Activated T-cell treated with anti-CD3 and anti-CD28 coated beads for 4 hours (primary cell): Measurements from ENCODE around the gene AVL9.

Experiments used
- DNase-seq: peaks from one replicate; pipeline ENCODE4 v3.0.0-alpha.2; 2020

AVL9 gene

GRCh38 chr7:32535162-32535702 lies 39.9 kb downstream of the AVL9 start:
- no peak for DNase-seq

DNA sequence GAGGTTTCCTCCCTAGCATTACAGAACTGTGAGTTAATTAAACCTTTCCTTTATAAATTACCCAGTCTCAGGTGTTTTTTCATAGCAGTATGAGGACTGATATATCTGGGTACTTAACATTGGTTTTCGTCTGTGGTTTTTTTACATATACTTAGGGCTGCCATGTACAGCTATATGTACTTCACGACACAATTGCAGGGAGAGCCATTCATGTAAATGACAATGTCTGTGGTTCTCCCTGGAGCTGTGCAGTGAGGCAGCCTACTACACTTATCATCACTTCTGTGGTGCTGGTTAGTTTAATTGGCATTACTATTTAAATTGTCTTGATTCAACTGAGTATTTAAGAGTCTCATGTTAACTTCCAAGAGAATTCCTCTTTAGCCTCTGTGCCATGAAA lies 40.7 kb downstream of the AVL9 start:
- DNase-seq = no peak

- DNase-seq = no peak
These were observed 41.3 kb downstream of the AVL9 start for GRCh38 chr7:32536585-32536984.

GRCh38 chr7:32537760-32538159 lies 42.5 kb downstream of the AVL9 start:
- DNase-seq = no peak

DNA sequence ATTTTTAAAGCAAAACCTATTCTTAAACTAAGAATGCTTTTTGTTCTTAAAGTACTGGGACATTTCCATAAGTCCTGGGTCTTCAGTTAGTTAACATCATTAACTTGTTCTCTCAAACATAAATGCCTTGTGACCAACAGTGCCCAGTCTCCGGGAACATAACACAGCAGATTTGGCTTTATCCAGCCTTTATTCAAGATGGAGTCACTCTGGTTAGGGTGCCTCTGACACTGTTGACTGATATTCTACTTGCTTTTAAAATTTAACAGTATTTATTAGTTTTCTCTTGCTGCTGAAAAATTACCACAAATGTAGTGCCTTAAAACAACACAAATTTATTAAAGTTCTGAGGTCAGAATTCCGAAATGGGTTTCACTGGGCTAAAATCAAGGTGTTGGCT lies 44.1 kb downstream of the AVL9 start:
- DNase-seq = no peak

DNA sequence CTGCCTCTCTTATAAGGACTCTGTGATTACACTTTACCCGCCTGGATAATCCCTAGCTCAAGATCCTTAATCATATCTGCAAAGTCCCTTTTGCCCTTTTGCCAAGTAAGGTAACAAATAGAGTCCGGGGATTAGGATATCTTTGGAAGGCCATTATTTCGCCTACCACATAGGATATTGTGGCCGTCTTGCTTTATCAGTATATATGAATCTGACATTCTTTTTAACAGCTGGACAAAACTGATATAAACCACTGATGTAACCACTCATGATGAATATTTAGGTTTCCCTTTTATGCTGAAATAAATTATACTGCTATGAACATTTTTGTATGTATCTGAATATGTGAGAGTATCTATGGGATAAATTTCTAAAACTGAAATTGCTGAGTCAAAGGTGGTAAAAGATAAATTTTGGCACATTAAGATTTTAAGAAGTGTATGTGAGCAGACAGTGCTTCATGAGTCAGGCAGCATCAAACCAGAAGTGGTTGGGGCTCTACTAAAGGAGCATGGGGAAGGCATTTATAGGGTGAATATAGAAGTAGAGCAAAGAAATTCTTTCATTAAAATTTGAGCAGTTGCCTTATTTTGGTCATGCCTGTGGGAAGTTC lies 44.7 kb downstream of the AVL9 start:
- DNase-seq = no peak

DNA sequence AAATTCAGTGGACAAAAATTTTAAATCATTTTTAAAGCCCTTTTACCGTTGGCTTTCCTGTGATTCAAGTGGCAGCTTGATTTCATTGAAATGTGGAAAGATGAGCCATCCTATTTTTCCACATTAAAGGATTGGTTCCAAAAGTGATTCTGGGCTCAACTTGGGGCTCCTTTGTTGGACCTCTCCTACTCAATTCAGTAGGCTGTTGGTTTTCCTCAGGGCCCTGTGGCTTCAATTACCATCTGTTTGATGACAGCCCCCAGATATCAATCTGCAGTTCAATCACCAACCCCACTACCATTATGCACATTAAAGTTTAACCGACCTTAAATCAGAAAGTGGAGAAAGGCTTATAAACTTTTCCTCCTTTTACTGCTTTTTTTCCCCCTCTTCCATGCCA lies 47.3 kb downstream of the AVL9 start:
- DNase-seq = no peak

DNA sequence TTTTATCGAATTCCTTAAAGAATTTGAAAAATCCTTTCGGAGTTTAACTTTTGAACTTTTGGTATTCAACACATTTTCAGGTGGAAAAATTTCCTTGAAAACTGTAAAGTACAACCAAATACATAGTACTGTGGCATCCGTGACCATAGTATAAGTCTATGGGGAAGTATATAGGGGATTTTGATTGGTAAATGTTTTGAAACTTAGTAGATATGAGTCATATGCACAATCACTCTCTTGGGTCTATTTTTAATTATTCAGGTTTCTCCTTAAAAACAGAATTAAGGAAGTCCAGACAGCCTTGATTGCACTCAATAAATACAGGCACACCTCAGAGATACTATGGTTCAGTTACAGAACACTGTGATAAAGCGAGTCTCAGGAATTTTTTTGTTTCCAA lies 64.2 kb downstream of the AVL9 start:
- DNase-seq = no peak

- DNase-seq = no peak
These were observed 64.8 kb downstream of the AVL9 start for GRCh38 chr7:32560075-32560474.

- DNase-seq = no peak
These were observed 66.3 kb downstream of the AVL9 start for GRCh38 chr7:32561613-32562012.

GRCh38 chr7:32564542-32564941 lies 69.3 kb downstream of the AVL9 start:
- DNase-seq = no peak

DNA sequence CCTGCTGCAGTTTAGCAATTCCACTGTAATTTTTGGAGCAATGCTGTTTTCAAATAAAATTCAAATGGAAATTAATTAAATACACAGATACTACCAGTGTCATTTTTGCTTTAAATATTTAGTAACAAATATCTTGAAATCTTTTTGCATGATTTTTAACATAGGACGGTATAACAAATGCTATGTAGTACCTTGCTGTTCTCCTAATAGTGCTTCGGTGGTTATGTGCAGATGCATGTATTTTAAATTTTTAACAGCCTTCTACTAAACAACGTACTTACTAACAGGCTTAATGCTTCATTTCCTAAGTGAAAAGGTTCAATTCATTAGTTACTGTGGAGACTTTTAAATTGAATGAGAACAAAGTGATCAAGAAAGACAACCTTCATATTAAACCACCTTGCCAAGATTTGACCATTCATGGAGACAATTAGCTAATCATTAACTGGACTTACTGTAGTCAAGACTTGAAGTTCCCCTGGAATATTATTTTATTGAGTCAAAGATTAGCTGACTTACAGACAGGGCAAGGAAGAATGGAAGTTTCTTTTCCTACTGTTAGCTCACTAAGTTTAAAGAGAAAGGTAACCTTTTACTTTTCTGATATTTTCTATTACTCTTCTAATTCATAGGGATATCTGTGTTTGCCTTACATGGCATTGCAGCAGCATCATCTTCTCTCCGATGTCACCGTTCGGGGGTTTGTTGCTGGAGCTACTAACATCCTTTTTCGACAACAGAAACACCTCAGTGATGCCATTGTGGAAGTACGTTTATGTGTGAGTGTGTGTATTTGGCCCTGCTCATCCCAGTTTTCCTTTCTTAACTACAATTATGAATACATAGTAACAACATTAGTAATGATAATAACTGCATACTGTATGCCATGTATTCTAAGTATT lies 74.3 kb downstream of the AVL9 start:
- DNase-seq = no peak

- DNase-seq = no peak
These were observed 77.9 kb downstream of the AVL9 start for GRCh38 chr7:32573110-32573687.

DNA sequence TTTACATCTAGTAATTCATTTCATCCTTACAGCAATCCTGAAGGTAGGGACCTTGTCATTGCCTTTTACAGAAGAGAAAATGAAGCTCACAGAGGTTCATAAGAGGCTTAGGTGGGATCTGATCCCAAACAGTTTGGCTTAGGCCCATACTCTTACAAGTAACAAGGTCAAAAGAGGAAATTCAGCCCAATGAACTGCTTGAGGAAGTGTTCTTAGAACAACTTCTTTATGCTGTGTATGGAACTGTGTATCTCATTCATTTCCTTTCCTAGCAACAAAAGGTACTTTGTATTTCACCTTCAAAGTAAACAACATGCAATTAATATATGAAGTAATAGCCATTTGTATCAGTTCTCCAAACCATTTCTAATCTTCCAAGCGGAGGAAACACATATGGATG lies 79.3 kb downstream of the AVL9 start:
- DNase-seq = no peak

GRCh38 chr7:32577421-32577820 lies 82.1 kb downstream of the AVL9 start:
- DNase-seq = no peak

- DNase-seq = no peak
These were observed 84.5 kb downstream of the AVL9 start for GRCh38 chr7:32579776-32580175.

DNA sequence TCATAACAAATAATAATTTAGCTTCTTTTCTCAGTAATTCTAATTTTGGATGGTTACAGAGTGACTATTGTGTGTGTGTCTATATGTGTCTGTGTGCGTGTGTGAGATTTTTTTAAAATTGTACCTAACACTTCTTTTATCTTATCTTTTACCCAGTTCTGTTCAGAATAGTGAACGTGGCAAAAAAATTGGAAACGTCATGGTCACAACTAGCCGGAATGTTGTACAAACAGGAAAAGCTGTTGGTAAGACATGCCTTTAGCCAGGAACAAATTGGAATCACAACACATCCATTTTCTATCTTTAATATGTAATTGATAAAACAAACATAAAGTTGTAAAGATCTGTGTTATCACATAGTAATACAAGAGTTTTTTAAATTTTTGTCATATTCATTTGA lies 85.4 kb downstream of the AVL9 start:
- no peak for DNase-seq

DNA sequence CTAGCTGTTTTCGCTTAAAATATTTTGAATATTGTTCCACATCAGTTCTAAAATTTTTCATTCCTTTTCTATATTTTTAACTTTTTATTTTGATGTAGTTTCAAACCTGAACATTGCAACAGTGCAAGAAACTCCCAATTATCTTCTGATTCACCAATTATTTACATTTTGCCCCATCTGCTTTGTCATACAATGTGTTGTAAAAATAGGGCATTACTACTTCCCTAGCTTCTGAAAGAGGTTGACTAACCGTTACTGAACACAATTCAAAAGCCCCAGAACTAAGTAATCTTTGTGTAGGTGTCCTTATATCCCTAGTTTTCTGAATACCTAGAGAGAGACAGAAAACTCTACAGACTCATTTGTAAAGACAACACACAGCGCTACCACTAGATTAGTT lies 86.7 kb downstream of the AVL9 start:
- no peak for DNase-seq

GRCh38 chr7:32583791-32584190 lies 88.5 kb downstream of the AVL9 start:
- no peak for DNase-seq

- no peak for DNase-seq
These were observed 91.3 kb downstream of the AVL9 start for GRCh38 chr7:32586291-32587221.

GRCh38 chr7:32587411-32587948 lies 92.2 kb downstream of the AVL9 start:
- no peak for DNase-seq

DNA sequence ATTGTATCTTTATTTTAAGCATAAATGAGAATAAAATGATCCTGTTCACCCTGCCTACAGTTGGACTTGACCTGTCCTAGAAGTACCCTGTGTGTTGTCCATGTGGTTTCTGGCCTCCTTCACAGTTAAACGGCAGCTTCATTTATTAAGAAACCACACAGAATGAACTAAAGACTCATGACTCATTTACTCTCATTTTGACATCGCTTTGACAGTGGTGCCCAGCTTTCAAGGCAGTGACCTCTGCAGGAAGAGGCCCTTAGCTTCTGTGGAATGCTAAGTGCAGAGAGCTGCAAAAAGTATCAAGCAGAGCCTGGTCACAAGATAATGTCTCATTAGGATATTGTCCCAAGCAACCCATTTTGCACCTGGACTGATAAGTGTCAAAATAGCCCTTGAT lies 93.4 kb downstream of the AVL9 start:
- no peak for DNase-seq

DNA sequence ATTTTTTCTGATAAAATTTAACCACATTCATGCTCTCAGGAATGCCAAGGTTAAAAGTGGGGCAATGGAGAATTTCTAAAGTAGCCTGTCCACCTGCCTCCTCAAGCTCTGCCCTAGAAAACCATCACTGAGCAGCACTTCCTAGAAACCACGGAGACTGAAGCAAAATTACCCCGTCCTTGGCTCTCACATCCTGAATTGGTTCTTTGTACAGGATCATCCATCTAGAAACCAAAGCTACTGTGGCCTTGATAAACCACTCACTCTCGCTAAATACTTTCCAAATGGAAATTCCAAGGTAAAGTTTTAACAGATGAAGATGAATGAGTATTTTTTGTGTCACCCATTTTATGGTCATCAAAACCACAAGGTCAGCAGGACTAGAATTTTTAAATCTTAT lies 96.6 kb downstream of the AVL9 start:
- DNase-seq = no peak
